A172 (cell line): ENCODE measurements around the gene NXN. TPM values are rescaled to one million over a fixed set of nuclear protein-coding genes. Genes with fewer than 3 reads are reported as not detected.

ENCODE experiments used
- DNase-seq: peaks from one replicate; pipeline ENCODE4 v3.0.0-alpha.2; 2015; ENCODE audit warnings: low spot score
- total RNA-seq: library from RNA; depleted of rRNA; stranded (reverse); fragments of >200 nt; shearing (Covaris generic); gene quantifications from 2 replicates; pipeline ENCODE4 v1.2.3, GENCODE V29; 2014; rRNA removed

The NXN gene
- 4.6 and 7.2 TPM in 2 replicates for total RNA-seq

- DNase-seq, result peak; percentile 54
These were observed at the start of gene NXN for GRCh38 chr17:979539-980405. Gene NXN (minus strand): TSS chr17:979776.

- no peak for DNase-seq
These were observed 47.5 kb upstream of the NXN start for GRCh38 chr17:1027044-1027443.

- no peak for DNase-seq
These were observed 47.0 kb upstream of the NXN start for GRCh38 chr17:1026599-1026975.

GRCh38 chr17:1025733-1026598 lies 46.4 kb upstream of the NXN start:
- no peak for DNase-seq

GRCh38 chr17:1024076-1024475 lies 44.5 kb upstream of the NXN start:
- DNase-seq, result no peak

- no peak for DNase-seq
These were observed 42.9 kb upstream of the NXN start for GRCh38 chr17:1022278-1023024.

GRCh38 chr17:1021147-1021546 lies 41.6 kb upstream of the NXN start:
- DNase-seq, result no peak

- DNase-seq, result no peak
These were observed 39.9 kb upstream of the NXN start for GRCh38 chr17:1019451-1019850.

GRCh38 chr17:1018547-1018946 lies 39.0 kb upstream of the NXN start:
- DNase-seq, result no peak

- DNase-seq, result no peak
These were observed 34.1 kb upstream of the NXN start for GRCh38 chr17:1013729-1014090.

- no peak for DNase-seq
These were observed 33.5 kb upstream of the NXN start for GRCh38 chr17:1012823-1013728.

- no peak for DNase-seq
These were observed 32.5 kb upstream of the NXN start for GRCh38 chr17:1011760-1012735.

GRCh38 chr17:1011138-1011537 lies 31.6 kb upstream of the NXN start:
- DNase-seq, result no peak

- no peak for DNase-seq
These were observed 31.0 kb upstream of the NXN start for GRCh38 chr17:1010586-1010985.

GRCh38 chr17:1010086-1010450 lies 30.5 kb upstream of the NXN start:
- no peak for DNase-seq

GRCh38 chr17:1009229-1010085 lies 29.9 kb upstream of the NXN start:
- DNase-seq, result no peak

GRCh38 chr17:1008008-1008761 lies 28.6 kb upstream of the NXN start:
- DNase-seq, result no peak

GRCh38 chr17:1007310-1008007 lies 27.9 kb upstream of the NXN start:
- DNase-seq, result no peak
